EH (cell line): ENCODE results near the gene ZNF746.
"Not testable (repeated sequence)": the region's sequence is repeated elsewhere in the genome, so short reads cannot be mapped to it uniquely, and the experiment has no call there.

Source experiments
- DNase-seq: peaks from one replicate; pipeline ENCODE4 v3.0.0-alpha.2; 2015; ENCODE audit warnings: low read depth

Gene ZNF746

GRCh38 chr7:149497467-149498261 lies at the start of gene ZNF746:
TSS of gene ZNF746 (minus strand) at chr7:149497809. CDS start at chr7:149497536, 273 bp downstream.
- DNase-seq: peak; percentile 85

GRCh38 chr7:149547126-149547525 lies 49.5 kb upstream of the ZNF746 start:
- DNase-seq: no peak

GRCh38 chr7:149546331-149546730 lies 48.7 kb upstream of the ZNF746 start:
- no peak for DNase-seq

- DNase-seq: no peak
Observed at GRCh38 chr7:149544028-149544427, 46.4 kb upstream of the ZNF746 start.

- DNase-seq: no peak
Observed at GRCh38 chr7:149532654-149533053, 35.0 kb upstream of the ZNF746 start.

GRCh38 chr7:149529136-149529718 lies 31.6 kb upstream of the ZNF746 start:
- no peak for DNase-seq

GRCh38 chr7:149527414-149527813 lies 29.8 kb upstream of the ZNF746 start:
- no peak for DNase-seq

GRCh38 chr7:149525280-149525679 lies 27.7 kb upstream of the ZNF746 start:
- DNase-seq: no peak

- no peak for DNase-seq
Observed at GRCh38 chr7:149524394-149524793, 26.8 kb upstream of the ZNF746 start.

GRCh38 chr7:149510248-149510647 lies 12.6 kb upstream of the ZNF746 start:
- DNase-seq: no peak

- DNase-seq: no peak
Observed at GRCh38 chr7:149509774-149510173, 12.2 kb upstream of the ZNF746 start.

GRCh38 chr7:149505551-149505950 lies 7.9 kb upstream of the ZNF746 start:
- DNase-seq: no peak

GRCh38 chr7:149501651-149502050 lies 4.0 kb upstream of the ZNF746 start:
- no peak for DNase-seq

- DNase-seq: no peak
Observed at GRCh38 chr7:149500910-149501309, 3.3 kb upstream of the ZNF746 start.

- DNase-seq: no peak
Observed at GRCh38 chr7:149500201-149500600, 2.6 kb upstream of the ZNF746 start.

- no peak for DNase-seq
Observed at GRCh38 chr7:149498811-149499210, 1.2 kb upstream of the ZNF746 start.

- peak; percentile 53 for DNase-seq
Observed at GRCh38 chr7:149496642-149497391, 792 bp downstream of the ZNF746 start.

GRCh38 chr7:149495785-149496641 lies 1.6 kb downstream of the ZNF746 start:
- peak; percentile 88 for DNase-seq

- peak; percentile 26 for DNase-seq
Observed at GRCh38 chr7:149494738-149495368, 2.8 kb downstream of the ZNF746 start.

- DNase-seq: not testable (repeated sequence)
Observed at GRCh38 chr7:149493975-149494374, 3.6 kb downstream of the ZNF746 start.

GRCh38 chr7:149493366-149493765 lies 4.2 kb downstream of the ZNF746 start:
- no peak for DNase-seq
